ENCODE data around the gene FOXF2. TPM values are rescaled to one million over a fixed set of nuclear protein-coding genes. Genes with fewer than 3 reads are reported as not detected.
"Not testable (repeated sequence)": the region's sequence is repeated elsewhere in the genome, so short reads cannot be mapped to it uniquely, and the experiment has no call there.

FOXF2 gene
- not detected for total RNA-seq

DNA sequence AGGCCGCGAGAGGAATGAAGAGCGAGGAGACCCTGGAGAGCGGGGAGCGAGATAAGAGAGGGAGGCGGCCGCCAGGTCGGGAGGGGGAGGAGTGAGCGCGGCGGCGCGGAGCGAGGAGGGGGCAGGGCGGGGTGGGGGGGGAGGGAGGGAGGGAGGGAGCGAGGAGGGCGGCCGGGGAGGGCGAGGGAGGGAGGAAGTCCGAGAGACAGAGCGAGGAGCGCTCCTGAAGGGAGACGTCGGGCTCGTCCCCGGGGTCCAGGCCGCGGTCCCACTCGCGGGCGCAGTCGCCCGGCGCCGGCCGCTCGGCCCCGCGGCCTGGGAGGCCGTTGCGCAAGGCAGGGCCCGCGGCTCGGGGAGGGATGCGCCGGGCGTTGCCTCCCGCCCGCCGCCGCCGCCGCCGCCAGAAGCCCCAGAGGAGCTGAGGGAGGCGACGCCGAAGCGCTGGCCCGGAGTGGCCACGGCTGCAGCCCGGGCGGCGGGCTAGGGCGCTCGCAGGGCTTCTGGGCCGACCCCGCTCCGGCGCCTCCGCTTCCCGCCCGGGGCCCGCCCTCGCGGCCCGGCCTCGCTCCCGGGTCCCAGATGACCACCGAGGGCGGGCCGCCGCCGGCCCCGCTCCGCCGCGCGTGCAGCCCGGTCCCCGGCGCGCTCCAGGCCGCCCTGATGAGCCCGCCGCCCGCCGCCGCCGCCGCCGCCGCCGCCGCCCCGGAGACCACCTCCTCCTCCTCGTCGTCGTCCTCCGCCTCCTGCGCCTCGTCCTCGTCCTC is at the start of gene FOXF2:
Gene FOXF2, plus strand, starts transcription at position 208 of the 764 bp plus-strand sequence. Its CDS starts 372 bp downstream, at position 580.
- no peak for DNase-seq (ENCODE audit: low read depth in 2 of 3, low spot score in 2 of 3)

GRCh38 chr6:1346101-1346500 is 43.3 kb upstream of the FOXF2 start:
- no peak for DNase-seq (ENCODE audit: low read depth in 2 of 3, low spot score in 2 of 3)

GRCh38 chr6:1346558-1347091 is 42.8 kb upstream of the FOXF2 start:
- DNase-seq (ENCODE audit: low read depth in 2 of 3, low spot score in 2 of 3) = no peak

DNA sequence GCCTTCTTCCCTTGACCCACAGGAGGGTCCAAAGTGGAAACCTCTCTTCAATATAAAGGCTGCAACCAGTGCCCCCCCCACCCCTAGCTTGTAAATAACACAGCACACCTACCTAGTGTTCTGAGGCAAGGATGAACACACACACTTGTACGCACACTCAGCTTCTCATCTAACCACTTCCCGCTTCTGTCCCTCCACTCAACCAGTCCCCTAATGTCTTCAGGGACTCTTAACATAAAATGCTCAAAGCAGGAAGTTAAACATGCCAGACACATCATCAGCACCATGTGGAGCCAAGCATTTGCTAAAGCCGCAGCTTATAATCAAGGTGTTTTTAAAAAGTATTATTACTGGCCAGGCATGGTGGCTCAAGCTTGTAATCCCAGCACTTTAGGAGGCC is 42.2 kb upstream of the FOXF2 start:
- DNase-seq (ENCODE audit: low read depth in 2 of 3, low spot score in 2 of 3) = no peak

GRCh38 chr6:1348675-1349074 is 40.7 kb upstream of the FOXF2 start:
- DNase-seq (ENCODE audit: low read depth in 2 of 3, low spot score in 2 of 3) = no peak

DNA sequence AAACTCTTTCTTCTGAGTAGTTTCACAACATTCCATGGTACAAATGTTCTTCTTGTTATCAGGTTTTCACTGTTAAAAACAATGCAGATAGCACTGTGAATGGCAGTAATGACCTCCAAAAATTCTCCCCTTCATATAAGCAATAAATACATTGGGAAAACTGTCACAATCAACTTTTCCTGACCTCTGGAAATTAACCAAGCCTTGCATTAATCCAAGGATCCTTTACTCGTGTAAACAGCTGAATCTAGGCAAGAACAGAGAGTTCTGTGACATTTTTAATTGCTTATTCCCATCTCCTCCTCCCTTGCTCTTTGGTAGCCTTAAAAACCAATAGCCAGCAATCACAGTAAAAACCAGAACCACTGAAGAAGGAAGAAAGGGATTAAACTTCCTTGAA is 39.7 kb upstream of the FOXF2 start:
- no peak for DNase-seq (ENCODE audit: low read depth in 2 of 3, low spot score in 2 of 3)

DNA sequence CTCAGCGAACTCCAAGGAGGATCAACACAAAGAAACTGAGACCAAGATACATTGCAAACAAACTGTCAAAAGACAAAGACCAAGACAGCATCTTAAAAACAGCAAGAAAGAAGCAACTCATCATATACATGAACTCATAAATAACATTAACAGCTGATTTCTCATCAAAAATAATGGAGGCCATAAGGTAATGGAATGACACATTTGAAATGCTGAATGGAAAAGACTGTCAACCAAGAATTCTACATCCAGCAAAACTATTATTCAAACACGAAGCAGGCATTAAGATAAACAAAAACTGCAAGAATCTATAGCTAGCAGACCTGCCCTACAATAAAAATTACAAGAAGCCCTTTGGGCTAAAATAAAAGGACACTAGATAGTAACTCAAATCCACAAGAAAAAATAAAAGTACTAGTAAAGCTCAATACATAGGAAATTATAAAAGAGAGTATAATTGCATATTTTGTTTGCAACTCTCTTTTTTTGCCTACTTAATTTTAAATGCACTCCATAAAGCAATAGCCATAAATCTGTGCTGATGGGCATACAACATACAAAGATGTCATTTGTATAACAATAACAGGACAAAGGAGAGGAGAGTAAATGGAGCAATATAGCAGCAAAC is 37.9 kb upstream of the FOXF2 start:
- no peak for DNase-seq (ENCODE audit: low read depth in 2 of 3, low spot score in 2 of 3)

DNA sequence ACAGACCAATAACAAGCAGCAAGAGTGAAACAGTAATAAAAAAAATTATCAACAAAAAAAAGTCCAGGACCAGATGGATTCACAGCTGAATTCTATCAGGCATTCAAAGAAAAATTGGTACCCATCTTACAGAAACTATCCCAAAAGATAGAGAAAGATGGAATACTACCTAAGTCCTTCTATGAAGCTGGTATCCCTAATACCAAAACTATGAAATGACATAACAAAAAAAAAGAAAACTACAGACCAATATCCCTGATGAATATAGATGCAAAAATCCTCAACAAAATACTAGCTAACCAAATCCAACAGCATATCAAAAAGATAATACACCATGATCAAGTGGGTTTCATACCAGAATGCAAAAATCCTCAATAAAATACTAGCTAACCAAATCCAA is 34.3 kb upstream of the FOXF2 start:
- not testable (repeated sequence) for DNase-seq (ENCODE audit: low read depth in 2 of 3, low spot score in 2 of 3)

DNA sequence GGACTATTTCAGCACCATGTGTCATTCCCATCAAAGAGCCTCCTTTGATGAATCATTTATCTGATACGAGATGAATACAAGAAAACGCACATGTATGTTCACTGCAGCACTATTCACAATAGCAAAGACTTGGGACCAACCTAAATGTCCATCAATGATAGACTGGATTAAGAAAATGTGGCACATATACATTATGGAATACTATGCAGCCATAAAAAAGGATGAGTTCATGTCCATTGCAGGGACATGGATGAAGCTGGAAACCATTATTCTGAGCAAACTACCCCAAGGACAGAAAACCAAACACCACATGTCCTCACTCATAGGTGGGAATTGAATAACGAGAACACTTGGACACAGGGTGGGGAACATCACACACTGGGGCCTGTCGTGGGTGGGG is 27.7 kb upstream of the FOXF2 start:
- not testable (repeated sequence) for DNase-seq (ENCODE audit: low read depth in 2 of 3, low spot score in 2 of 3)

DNA sequence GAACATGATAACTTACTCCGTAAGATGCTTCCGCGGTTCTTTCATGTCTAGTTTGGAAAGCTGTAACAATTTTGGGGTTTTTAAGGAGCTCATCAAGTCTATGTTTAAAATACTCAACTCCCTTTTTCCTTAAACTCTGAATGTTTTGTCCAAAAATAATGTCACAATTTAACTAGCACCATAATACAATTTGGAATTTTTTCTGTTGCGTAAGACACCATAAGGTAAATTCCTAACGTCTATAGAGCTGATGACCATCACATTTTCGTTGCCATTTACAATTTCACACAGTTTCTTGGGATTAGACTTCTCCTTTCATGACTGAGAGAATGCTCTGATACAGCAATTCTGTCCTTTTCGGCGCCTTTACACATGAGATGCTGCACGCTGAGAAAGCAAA is 26.7 kb upstream of the FOXF2 start:
- DNase-seq (ENCODE audit: low read depth in 2 of 3, low spot score in 2 of 3) = no peak

DNA sequence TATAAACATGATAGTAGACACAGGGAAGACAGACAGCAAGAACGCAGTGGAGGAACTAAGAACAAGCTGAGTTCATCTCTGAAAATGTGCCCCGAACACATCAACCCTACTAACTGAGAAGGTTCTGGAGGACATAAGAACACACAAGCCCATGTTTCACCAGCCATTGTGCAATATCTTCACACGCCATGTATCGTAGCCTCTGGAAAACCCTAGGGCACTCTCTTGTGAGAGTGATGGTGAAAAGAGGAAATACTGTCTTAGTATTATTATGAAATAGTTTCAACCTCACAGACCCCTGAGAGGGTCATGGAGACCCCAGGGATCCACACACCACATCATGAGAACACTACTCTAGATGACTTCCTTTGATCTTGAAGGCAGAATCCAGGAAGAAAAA is 26.1 kb upstream of the FOXF2 start:
- no peak for DNase-seq (ENCODE audit: low read depth in 2 of 3, low spot score in 2 of 3)

GRCh38 chr6:1363729-1364572 is 25.4 kb upstream of the FOXF2 start:
- DNase-seq (ENCODE audit: low read depth in 2 of 3, low spot score in 2 of 3) = peak in 1 of 3 donors; percentile 38

GRCh38 chr6:1364791-1365190 is 24.6 kb upstream of the FOXF2 start:
- no peak for DNase-seq (ENCODE audit: low read depth in 2 of 3, low spot score in 2 of 3)

GRCh38 chr6:1365686-1366085 is 23.7 kb upstream of the FOXF2 start:
- no peak for DNase-seq (ENCODE audit: low read depth in 2 of 3, low spot score in 2 of 3)

- DNase-seq (ENCODE audit: low read depth in 2 of 3, low spot score in 2 of 3) = no peak
These were observed 21.6 kb upstream of the FOXF2 start for GRCh38 chr6:1367771-1368170.

DNA sequence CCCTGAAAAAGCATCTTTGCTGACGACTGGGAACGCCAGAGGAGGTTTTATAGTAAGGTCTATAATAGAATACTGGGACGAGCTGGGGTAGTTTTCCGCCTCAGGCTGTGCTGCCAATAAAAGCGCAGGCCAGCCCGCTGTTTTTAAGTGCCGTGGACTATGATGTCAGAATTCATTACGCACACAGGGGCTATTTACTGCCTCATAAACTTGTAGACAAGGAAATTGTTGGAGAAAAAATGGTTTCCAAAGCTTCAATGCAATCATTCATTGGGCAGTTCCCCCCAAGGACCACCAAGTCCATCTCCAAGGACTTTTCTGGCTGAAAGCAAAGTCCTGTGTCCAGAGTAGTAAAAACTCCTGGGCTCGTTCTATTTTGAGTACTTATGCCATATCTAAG is 20.4 kb upstream of the FOXF2 start:
- no peak for DNase-seq (ENCODE audit: low read depth in 2 of 3, low spot score in 2 of 3)

DNA sequence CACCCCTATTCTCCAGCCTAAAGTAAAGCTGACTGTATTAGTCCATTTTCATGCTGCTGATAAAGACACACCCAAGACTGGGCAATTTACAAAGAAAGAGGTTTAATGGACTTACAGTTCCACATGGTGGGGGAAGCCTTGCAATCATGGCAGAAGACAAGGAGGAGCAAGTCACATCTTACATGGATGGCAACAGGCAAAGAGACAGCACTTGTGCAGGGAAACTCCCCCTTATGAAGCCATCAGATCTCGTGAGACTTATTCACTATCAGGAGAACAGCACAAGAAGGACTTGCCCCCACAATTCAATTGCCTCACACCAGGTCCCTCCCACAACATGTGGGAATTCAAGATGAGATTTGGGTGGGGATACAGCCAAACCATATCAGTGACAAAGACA is 19.7 kb upstream of the FOXF2 start:
- DNase-seq (ENCODE audit: low read depth in 2 of 3, low spot score in 2 of 3) = not testable (repeated sequence)

- DNase-seq (ENCODE audit: low read depth in 2 of 3, low spot score in 2 of 3) = no peak
These were observed 17.4 kb upstream of the FOXF2 start for GRCh38 chr6:1371933-1372332.

DNA sequence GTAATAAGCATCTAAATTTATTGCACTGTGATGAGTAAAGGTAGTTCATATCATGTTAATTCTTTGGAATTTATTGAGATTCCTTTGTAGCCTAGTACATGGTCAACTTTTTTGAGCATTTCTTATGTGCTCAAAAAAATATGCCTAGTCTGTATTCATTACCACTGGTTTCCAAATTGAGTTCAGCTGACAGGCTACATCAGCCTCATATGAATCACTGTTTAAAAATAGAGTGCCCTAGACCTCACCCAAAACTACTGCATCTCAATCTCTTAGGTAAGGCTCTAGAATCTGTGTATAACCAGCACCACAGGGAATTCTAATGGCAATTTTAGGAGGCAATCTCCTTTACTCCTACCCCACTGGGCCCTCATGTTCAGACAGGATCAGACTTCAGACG is 16.7 kb upstream of the FOXF2 start:
- DNase-seq (ENCODE audit: low read depth in 2 of 3, low spot score in 2 of 3) = no peak

GRCh38 chr6:1376653-1377052 is 12.7 kb upstream of the FOXF2 start:
- DNase-seq (ENCODE audit: low read depth in 2 of 3, low spot score in 2 of 3) = no peak

DNA sequence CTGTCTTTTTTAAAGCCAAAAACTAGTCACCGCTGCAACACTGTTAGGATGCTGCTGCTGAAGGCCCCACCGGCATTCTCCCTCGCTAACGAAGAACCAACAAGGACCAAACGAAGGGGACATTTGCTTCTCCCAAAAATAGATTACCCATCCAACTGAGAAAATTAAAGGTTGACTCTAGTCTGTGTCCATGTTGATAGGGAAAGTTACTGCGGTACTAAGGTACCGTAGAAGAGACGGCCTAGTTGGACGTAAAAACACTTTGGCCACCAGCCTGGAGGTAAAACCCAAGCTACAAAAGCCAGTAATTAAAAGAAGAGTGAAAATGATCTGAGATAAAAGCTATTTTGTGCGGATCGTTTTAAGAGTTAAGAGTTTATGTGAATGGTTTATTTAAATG is 11.8 kb upstream of the FOXF2 start:
- no peak for DNase-seq (ENCODE audit: low read depth in 2 of 3, low spot score in 2 of 3)
